HEK293 (cell line): ENCODE results near the gene NCBP2.

Experiments
- CTCF ChIA-PET: fragments of 350-600 bp; formaldehyde crosslinking; extraction: SDS; loops from one replicate; lab custom pipeline; 2021; ENCODE audit warnings: antibody characterized with exemption; lab: Yijun Ruan, JAX
- POLR2A ChIA-PET: fragments of 300-600 bp; formaldehyde crosslinking; extraction: SDS; loops from one replicate; lab custom pipeline; 2020; ENCODE audit warnings: antibody characterized with exemption, inconsistent platforms; lab: Yijun Ruan, JAX
- H3K27ac ChIP-seq: fragments of 200-500 bp; sonication (Bioruptor generic); 2 replicates; pipeline ENCODE4 v1.5.1; 2014; ENCODE audit warnings: low read depth, low read length, control low read depth, inconsistent platforms; ENCODE audit errors: extremely low read depth
- H3K36me3 ChIP-seq, 2 experiments: fragments of 200-500 bp in 1 of 2; sonication (Bioruptor generic) in 1 of 2; 1 replicate in 1 of 2; 2 replicates in 1 of 2; pipeline ENCODE4 v1.5.1; 2014 to 2017; ENCODE audit warnings: inconsistent platforms in 2 of 2, low read length in 2 of 2; ENCODE audit not compliant: control insufficient read depth in 2 of 2, insufficient read depth in 1 of 2
- H3K4me1 ChIP-seq: fragments of 200-500 bp; sonication (Bioruptor generic); 2 replicates; pipeline ENCODE4 v1.5.1; 2014; ENCODE audit warnings: mild to moderate bottlenecking, low read length, inconsistent platforms; ENCODE audit not compliant: control insufficient read depth, insufficient read depth
- H3K4me3 ChIP-seq: 2 replicates; pipeline ENCODE4 v1.5.1; 2011; ENCODE audit warnings: low read depth, mild to moderate bottlenecking, control low read depth, low read length, moderate library complexity
- H3K9me3 ChIP-seq: fragments of 200-500 bp; sonication (Bioruptor generic); 2 replicates; pipeline ENCODE4 v1.5.1; 2014; ENCODE audit warnings: low read depth, low read length, inconsistent platforms; ENCODE audit not compliant: control insufficient read depth, insufficient read depth
- ATF2 ChIP-seq: fragments of 450-650 bp; formaldehyde crosslinking; IDR thresholded peaks from 2 replicates; pipeline ENCODE4 v1.5.1; 2016; ENCODE audit warnings: missing biosample characterization, missing genetic modification characterization, low read depth
- KLF7 ChIP-seq: fragments of 450-650 bp; formaldehyde crosslinking; IDR thresholded peaks from 2 replicates; pipeline ENCODE4 v1.5.1; 2016; ENCODE audit warnings: missing biosample characterization, missing genetic modification characterization, borderline replicate concordance
- MZF1 ChIP-seq: fragments of 450-650 bp; formaldehyde crosslinking; IDR thresholded peaks from 2 replicates; pipeline ENCODE4 v1.5.1; 2017; ENCODE audit warnings: missing biosample characterization, missing genetic modification characterization, borderline replicate concordance
- SP2 ChIP-seq: fragments of 450-650 bp; formaldehyde crosslinking; IDR thresholded peaks from 2 replicates; pipeline ENCODE4 v1.5.1; 2016; ENCODE audit warnings: missing biosample characterization, missing genetic modification characterization
- TRIM28 ChIP-seq: IDR thresholded peaks from 2 replicates; pipeline ENCODE4 v1.6.1; 2011; ENCODE audit warnings: low read length, control low read depth, borderline replicate concordance
- ZFP41 ChIP-seq: fragments of 450-650 bp; formaldehyde crosslinking; IDR thresholded peaks from 2 replicates; pipeline ENCODE4 v1.5.1; 2016; ENCODE audit warnings: missing biosample characterization, missing genetic modification characterization, borderline replicate concordance
- ZNF10 ChIP-seq: fragments of 450-650 bp; formaldehyde crosslinking; IDR thresholded peaks from 2 replicates; pipeline ENCODE4 v1.5.1; 2017; ENCODE audit warnings: missing biosample characterization, missing genetic modification characterization
- ZNF148 ChIP-seq: fragments of 450-650 bp; formaldehyde crosslinking; IDR thresholded peaks from 2 replicates; pipeline ENCODE4 v1.5.0; 2017; ENCODE audit warnings: missing biosample characterization, missing genetic modification characterization, borderline replicate concordance
- ZNF202 ChIP-seq: fragments of 450-650 bp; formaldehyde crosslinking; IDR thresholded peaks from 2 replicates; pipeline ENCODE4 v1.5.1; 2016; ENCODE audit warnings: missing biosample characterization, missing genetic modification characterization, borderline replicate concordance
- ZNF26 ChIP-seq: fragments of 450-650 bp; formaldehyde crosslinking; IDR thresholded peaks from 2 replicates; pipeline ENCODE4 v1.5.1; 2016; ENCODE audit warnings: missing biosample characterization, missing genetic modification characterization
- ZNF362 ChIP-seq: fragments of 450-650 bp; formaldehyde crosslinking; IDR thresholded peaks from 2 replicates; pipeline ENCODE4 v1.5.1; 2016; ENCODE audit warnings: missing biosample characterization, missing genetic modification characterization
- ZNF394 ChIP-seq: fragments of 450-650 bp; formaldehyde crosslinking; IDR thresholded peaks from 2 replicates; pipeline ENCODE4 v1.5.1; 2016; ENCODE audit warnings: missing biosample characterization, missing genetic modification characterization, mild to moderate bottlenecking, moderate library complexity, borderline replicate concordance
- ZNF398 ChIP-seq: fragments of 450-650 bp; formaldehyde crosslinking; IDR thresholded peaks from 2 replicates; pipeline ENCODE4 v1.5.1; 2017; ENCODE audit warnings: missing biosample characterization, missing genetic modification characterization
- ZNF621 ChIP-seq: fragments of 450-650 bp; formaldehyde crosslinking; IDR thresholded peaks from 2 replicates; pipeline ENCODE4 v1.5.1; 2017; ENCODE audit warnings: missing biosample characterization, missing genetic modification characterization
- ZNF837 ChIP-seq: fragments of 450-650 bp; formaldehyde crosslinking; IDR thresholded peaks from 2 replicates; pipeline ENCODE4 v1.5.1; 2016; ENCODE audit warnings: missing biosample characterization, missing genetic modification characterization
- ZXDB ChIP-seq: fragments of 450-650 bp; formaldehyde crosslinking; IDR thresholded peaks from 2 replicates; pipeline ENCODE4 v1.5.1; 2016; ENCODE audit warnings: missing biosample characterization, missing genetic modification characterization
- TF ChIP-seq, protein P1 (sequence below): fragments of 450-650 bp; formaldehyde crosslinking; IDR thresholded peaks from 2 replicates; pipeline ENCODE4; 2016; ENCODE audit warnings: missing biosample characterization, missing genetic modification characterization

The NCBP2 gene

GRCh38 chr3:196963631-196963953, 21.3 kb upstream of the NCBP2 start:
- Histone ChIP-seq H3K27ac (no peak overlapping the region), H3K4me1 (no peaks in the 10 kb centered on the region), H3K9me3 (no peaks in the 10 kb centered on the region)
- CTCF ChIA-PET, result no interaction called here
- TF ChIP-seq ATF2 (tag by site-specific recombination) (no peak), ZNF621 (no peak), ZNF202 (tag by site-specific recombination) (no peak), ZNF26 (tag by site-specific recombination) (no peak), SP2 (no peak), ZNF398 (tag by site-specific recombination) (no peak), ZNF362 (tag by site-specific recombination) (no peak), ZNF394 (tag by site-specific recombination) (no peak), TRIM28 (no peak), ZNF10 (tag by site-specific recombination) (no peak), MZF1 (tag by site-specific recombination) (no peak), ZNF837 (tag by site-specific recombination) (no peak), KLF7 (tag by site-specific recombination) (no peak), ZFP41 (tag by site-specific recombination) (no peak), ZXDB (tag by site-specific recombination) (no peak), ZNF148 (tag by site-specific recombination) (no peak)
- TF ChIP-seq, protein P1, sequence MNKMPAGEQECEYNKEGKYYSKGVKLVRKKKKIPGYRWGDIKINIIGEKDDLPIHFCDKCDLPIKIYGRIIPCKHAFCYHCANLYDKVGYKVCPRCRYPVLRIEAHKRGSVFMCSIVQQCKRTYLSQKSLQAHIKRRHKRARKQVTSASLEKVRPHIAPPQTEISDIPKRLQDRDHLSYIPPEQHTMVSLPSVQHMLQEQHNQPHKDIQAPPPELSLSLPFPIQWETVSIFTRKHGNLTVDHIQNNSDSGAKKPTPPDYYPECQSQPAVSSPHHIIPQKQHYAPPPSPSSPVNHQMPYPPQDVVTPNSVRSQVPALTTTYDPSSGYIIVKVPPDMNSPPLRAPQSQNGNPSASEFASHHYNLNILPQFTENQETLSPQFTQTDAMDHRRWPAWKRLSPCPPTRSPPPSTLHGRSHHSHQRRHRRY (tag by site-specific recombination), result no peak
- TF ChIP-seq, all 188 proteins: peak for 0
- Histone ChIP-seq H3K36me3 (no peaks in the 10 kb centered on the region), H3K4me3 (no peak overlapping the region)
- POLR2A ChIA-PET, result no interaction called here
